HG02840 (cell line): Measurements from ENCODE around the gene DOK6.

Source experiments
- ATAC-seq: cut with Tn5 transposase; IDR thresholded peaks from one replicate; pipeline ENCODE4 v1.9.1; 2021; ENCODE audit warnings: mild to moderate bottlenecking, moderate library complexity, moderate number of reproducible peaks; ENCODE audit not compliant: unreplicated experiment, low FRiP score

Gene DOK6

GRCh38 chr18:69885841-69886531 is 485.3 kb downstream of the DOK6 start:
- peak; percentile 76 for ATAC-seq

- no peak for ATAC-seq
Observed at GRCh38 chr18:69887256-69887655, 486.6 kb downstream of the DOK6 start.

GRCh38 chr18:69889009-69889408 is 488.3 kb downstream of the DOK6 start:
- no peak for ATAC-seq

- ATAC-seq: no peak
Observed at GRCh38 chr18:69890558-69890957, 489.9 kb downstream of the DOK6 start.

GRCh38 chr18:69894467-69894866 is 493.8 kb downstream of the DOK6 start:
- ATAC-seq: no peak

GRCh38 chr18:69895066-69896047 is 494.7 kb downstream of the DOK6 start:
- ATAC-seq: no peak

- no peak for ATAC-seq
Observed at GRCh38 chr18:69897397-69898108, 496.9 kb downstream of the DOK6 start.

GRCh38 chr18:69898241-69898861 is 497.7 kb downstream of the DOK6 start:
- ATAC-seq: peak; percentile 45
